Effector memory CD8-positive, alpha-beta T cell (primary cell): ENCODE results near the gene SLC22A25.
"Not testable (repeated sequence)": the region's sequence is repeated elsewhere in the genome, so short reads cannot be mapped to it uniquely, and the experiment has no call there.

ENCODE experiments used
- ATAC-seq: fragments of 150-1000 bp; cut with Tn5 transposase; replicated peaks from 2 replicates; pipeline ENCODE4 v1.10.0; 2021; ENCODE audit warnings: mild to moderate bottlenecking, moderate library complexity
- DNase-seq, 3 experiments: peaks; one replicate each; pipeline ENCODE4 v3.0.0; 2021
- H3K27ac Mint-ChIP-seq, 2 donors: one replicate each; pipeline ENCODE4 v1.8.0; 2022; ENCODE audit warnings: mild to moderate bottlenecking in 2 of 2, mixed read lengths in 2 of 2, moderate library complexity in 2 of 2
- H3K27me3 Mint-ChIP-seq, 2 donors: one replicate each; pipeline ENCODE4 v1.8.0; 2022; ENCODE audit warnings: mixed read lengths in 2 of 2
- H3K36me3 Mint-ChIP-seq: one replicate; pipeline ENCODE4 v1.8.0; 2022; ENCODE audit warnings: mild to moderate bottlenecking, moderate library complexity, mixed read lengths; ENCODE audit not compliant: insufficient read depth
- H3K4me1 Mint-ChIP-seq, 2 donors: one replicate each; pipeline ENCODE4 v1.8.0; 2022; ENCODE audit warnings: low read depth in 2 of 2, mixed read lengths in 2 of 2
- H3K4me3 Mint-ChIP-seq, 2 donors: one replicate each; pipeline ENCODE4 v1.8.0; 2022; ENCODE audit warnings: mild to moderate bottlenecking in 2 of 2, mixed read lengths in 2 of 2, moderate library complexity in 2 of 2
- H3K9me3 Mint-ChIP-seq, 2 donors: one replicate each; pipeline ENCODE4 v1.8.0; 2022; ENCODE audit warnings: mixed read lengths in 2 of 2
- total RNA-seq, 9 experiments: gene quantifications; one replicate each; lab custom pipeline; 2026; lab: John Stamatoyannopoulos, UW

The SLC22A25 gene
- total RNA-seq, result 0 to 0.10 (median 0) reads per million in 9 experiments

DNA sequence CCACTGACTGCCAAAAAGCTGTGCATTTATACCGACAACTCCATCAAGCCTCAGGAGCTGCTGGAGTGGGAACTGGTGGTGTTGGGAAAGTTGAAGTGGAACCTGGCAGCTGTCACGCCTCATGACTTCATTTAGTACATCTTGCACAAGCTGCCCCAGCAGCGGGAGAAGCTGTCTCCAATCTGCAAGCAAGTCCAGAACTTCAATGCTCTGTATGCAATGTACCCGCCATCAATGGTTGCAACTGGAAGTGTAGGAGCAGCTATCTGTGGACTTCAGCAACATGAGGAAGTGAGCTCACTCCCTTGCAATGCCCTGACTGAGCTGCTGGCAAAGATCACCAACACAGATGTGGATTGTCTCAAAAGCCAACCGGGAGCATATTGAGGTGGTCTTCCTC, at the start of gene SLC22A25:
Gene SLC22A25, minus strand, starts transcription at position 67 of the 400 bp plus-strand sequence. CDS start 13,947 bp downstream, outside the sequence.
- no peak within 1 kb of the TSS for H3K27ac Mint-ChIP-seq
- peaks cover 0 to 5% of the 10 kb centered on the region in 2 donors for H3K4me1 Mint-ChIP-seq
- ATAC-seq (no peak), DNase-seq (no peak)
- no peaks in the 10 kb centered on the region for H3K36me3 Mint-ChIP-seq
- no peak within 1 kb of the TSS for H3K4me3 Mint-ChIP-seq
- H3K27me3 Mint-ChIP-seq, result peaks cover 54 to 84% of the 10 kb centered on the region in 2 donors
- H3K9me3 Mint-ChIP-seq, result no peaks in the 10 kb centered on the region

DNA sequence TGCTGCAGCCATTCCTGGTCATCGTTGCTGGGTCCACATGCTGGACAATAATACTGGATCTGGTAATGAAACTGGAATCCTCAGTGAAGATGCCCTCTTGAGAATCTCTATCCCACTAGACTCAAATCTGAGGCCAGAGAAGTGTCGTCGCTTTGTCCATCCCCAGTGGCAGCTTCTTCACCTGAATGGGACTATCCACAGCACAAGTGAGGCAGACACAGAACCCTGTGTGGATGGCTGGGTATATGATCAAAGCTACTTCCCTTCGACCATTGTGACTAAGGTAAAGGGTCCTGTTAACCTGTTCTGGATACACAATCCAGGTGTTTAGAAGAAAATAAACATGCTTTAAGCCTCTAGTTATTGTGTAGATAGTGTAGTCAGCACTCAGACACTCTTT, 46.9 kb upstream of the SLC22A25 start:
- Mint-ChIP-seq H3K27ac (no peak overlapping the region), H3K4me3 (no peak overlapping the region), H3K4me1 (no peaks in the 10 kb centered on the region), H3K36me3 (no peaks in the 10 kb centered on the region), H3K9me3 (peaks cover 0 to 3% of the 10 kb centered on the region in 2 donors), H3K27me3 (peaks cover 34 to 43% of the 10 kb centered on the region in 2 donors)
- DNase-seq (no peak), ATAC-seq (no peak)

DNA sequence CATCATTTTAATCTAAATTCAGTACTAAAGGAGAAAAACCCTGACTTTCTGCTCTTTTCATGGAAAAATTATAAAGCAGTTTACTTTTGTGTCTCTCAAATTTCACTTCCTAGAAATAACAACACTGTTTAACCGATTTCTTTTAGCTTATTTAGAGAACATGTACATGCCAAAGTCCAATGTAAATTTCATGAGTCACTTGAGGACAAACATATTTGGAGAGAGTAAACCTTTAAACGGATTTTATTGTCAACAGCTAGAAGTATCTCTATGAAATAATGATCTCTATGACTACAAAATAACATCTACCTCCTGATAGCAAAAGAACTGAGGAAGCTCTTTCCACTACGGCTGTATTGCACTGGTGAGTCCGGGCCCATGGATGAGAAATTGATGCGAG, 46.3 kb upstream of the SLC22A25 start:
- H3K36me3 Mint-ChIP-seq, result no peaks in the 10 kb centered on the region
- peaks cover 0 to 3% of the 10 kb centered on the region in 2 donors for H3K9me3 Mint-ChIP-seq
- H3K27ac Mint-ChIP-seq, result no peak overlapping the region
- no peaks in the 10 kb centered on the region for H3K4me1 Mint-ChIP-seq
- H3K4me3 Mint-ChIP-seq, result no peak overlapping the region
- ATAC-seq (no peak), DNase-seq (no peak)
- peaks cover 34 to 43% of the 10 kb centered on the region in 2 donors for H3K27me3 Mint-ChIP-seq

DNA sequence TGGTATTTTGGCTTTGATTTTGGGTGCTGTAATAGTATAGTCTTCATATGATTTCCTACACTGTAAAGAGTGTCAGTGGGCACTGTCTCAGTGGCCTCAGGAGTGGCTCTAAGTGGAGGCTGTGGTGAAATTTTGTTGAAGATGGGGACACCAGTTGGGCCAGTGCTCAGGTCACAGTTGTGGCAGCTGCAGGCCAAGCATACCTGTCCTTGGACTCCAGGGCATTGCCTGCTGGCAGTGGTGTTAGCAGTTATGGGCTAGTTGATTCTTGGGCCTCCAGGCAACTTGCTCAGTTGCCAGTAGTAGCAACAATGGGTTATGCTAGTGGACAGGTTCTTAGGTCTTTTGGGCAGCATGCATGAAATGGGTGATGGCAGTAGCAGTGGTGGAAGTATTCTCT, 39.2 kb upstream of the SLC22A25 start:
- no peak overlapping the region for H3K4me3 Mint-ChIP-seq
- no peaks in the 10 kb centered on the region for H3K9me3 Mint-ChIP-seq
- H3K4me1 Mint-ChIP-seq, result no peaks in the 10 kb centered on the region
- no peaks in the 10 kb centered on the region for H3K36me3 Mint-ChIP-seq
- ATAC-seq (no peak), DNase-seq (no peak)
- H3K27ac Mint-ChIP-seq, result no peak overlapping the region
- H3K27me3 Mint-ChIP-seq, result peaks cover 82 to 84% of the 10 kb centered on the region in 2 donors

DNA sequence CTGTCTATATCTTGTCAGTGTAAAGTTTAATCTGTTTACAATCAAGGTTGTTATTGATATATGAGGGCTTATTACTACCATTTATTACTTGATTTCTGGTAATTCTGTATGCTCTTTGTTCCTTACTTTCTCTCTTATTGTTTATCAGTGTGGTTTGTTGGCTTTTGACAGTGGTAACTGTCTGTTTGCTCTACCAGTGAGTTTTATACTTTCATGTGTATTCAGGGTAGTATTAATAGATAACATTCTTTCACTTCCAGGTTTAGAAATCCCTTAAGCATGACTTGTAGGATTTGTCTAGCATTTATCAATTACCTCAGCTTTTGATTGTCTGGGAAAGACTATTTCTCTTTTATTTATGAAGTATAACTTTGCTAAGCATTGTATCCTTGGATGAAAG, 37.5 kb upstream of the SLC22A25 start:
- Mint-ChIP-seq H3K9me3 (no peaks in the 10 kb centered on the region), H3K27me3 (peaks cover 78 to 80% of the 10 kb centered on the region in 2 donors), H3K4me3 (no peak overlapping the region), H3K36me3 (no peaks in the 10 kb centered on the region), H3K27ac (no peak overlapping the region), H3K4me1 (no peaks in the 10 kb centered on the region)
- DNase-seq (no peak), ATAC-seq (no peak)

DNA sequence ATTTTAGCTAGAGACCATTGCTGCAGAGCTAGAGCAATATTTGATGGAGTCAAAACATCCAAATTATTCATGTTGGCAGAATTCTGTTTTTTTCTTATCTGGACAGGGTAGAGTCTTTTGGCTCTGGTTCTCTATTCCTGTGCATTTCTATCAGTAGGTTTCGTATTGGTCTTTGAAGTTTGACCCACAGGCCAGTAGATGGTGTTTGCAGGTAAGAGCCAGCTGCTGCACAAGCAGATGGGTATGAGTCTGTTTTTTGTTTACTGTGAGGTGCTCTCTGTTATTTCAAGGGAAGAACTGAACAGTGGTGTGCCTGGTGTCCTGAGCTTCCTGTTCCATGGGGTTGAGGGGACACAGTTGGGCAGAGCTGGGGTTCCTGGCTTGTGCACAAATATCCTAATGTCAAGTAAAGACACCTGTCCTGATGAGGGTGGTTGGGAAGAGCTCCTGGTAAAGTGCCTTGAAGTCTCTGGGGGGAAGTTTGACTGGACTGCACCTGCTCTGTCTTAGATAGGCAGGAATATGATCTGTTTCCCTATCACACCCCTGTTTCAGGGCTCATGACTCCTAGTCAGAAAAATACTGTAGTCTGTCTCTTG, 34.0 kb upstream of the SLC22A25 start:
- Mint-ChIP-seq H3K27ac (no peak overlapping the region), H3K4me3 (no peak overlapping the region), H3K36me3 (no peaks in the 10 kb centered on the region), H3K9me3 (no peaks in the 10 kb centered on the region), H3K27me3 (peaks cover 51 to 80% of the 10 kb centered on the region in 2 donors), H3K4me1 (no peaks in the 10 kb centered on the region)
- ATAC-seq (no peak), DNase-seq (no peak)

DNA sequence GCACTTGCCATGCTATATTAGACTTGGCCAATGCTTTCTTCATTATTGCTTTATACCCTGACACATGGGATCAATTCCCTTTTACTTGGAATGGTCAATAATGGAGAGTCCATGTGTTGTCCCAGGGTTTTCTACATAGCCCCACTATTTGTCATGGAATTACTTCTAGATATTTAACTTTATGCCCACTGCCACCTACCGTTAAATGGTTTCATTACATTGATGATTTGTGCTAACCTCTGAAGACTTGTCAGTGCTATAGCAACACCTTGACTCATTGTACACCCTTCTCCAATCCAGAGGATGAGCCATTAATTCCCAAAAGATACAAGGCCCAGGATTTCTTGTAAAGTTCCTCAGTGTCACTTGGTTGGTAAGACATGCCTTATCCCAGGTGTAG, 31.4 kb upstream of the SLC22A25 start:
- DNase-seq, result no peak
- H3K27ac Mint-ChIP-seq, result no peak overlapping the region
- no peaks in the 10 kb centered on the region for H3K4me1 Mint-ChIP-seq
- H3K9me3 Mint-ChIP-seq, result no peaks in the 10 kb centered on the region
- H3K4me3 Mint-ChIP-seq, result no peak overlapping the region
- peaks cover 47 to 89% of the 10 kb centered on the region in 2 donors for H3K27me3 Mint-ChIP-seq
- H3K36me3 Mint-ChIP-seq, result no peaks in the 10 kb centered on the region
- no peak for ATAC-seq

DNA sequence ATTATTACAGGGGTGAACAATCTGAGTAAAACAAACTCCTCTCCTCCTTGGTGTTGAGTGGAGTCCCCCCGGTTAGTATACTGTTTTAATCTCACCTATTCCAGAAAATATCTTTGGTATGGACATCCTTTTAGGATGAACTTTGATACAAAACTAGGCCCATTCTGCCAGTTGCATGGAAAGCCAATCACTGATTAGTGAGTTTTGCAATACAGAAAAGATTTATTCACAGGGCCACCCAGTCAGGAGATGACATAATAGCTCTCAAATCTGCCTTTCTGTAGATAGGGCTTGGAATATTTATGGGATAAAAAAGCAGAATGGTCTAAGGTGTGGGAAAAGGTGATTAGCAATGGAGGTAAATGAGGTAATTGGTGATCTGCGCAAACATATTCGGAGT, 30.3 kb upstream of the SLC22A25 start:
- H3K4me1 Mint-ChIP-seq, result no peaks in the 10 kb centered on the region
- peaks cover 46 to 91% of the 10 kb centered on the region in 2 donors for H3K27me3 Mint-ChIP-seq
- no peaks in the 10 kb centered on the region for H3K36me3 Mint-ChIP-seq
- no peak overlapping the region for H3K27ac Mint-ChIP-seq
- H3K9me3 Mint-ChIP-seq, result no peaks in the 10 kb centered on the region
- no peak for DNase-seq
- H3K4me3 Mint-ChIP-seq, result no peak overlapping the region
- ATAC-seq, result no peak

DNA sequence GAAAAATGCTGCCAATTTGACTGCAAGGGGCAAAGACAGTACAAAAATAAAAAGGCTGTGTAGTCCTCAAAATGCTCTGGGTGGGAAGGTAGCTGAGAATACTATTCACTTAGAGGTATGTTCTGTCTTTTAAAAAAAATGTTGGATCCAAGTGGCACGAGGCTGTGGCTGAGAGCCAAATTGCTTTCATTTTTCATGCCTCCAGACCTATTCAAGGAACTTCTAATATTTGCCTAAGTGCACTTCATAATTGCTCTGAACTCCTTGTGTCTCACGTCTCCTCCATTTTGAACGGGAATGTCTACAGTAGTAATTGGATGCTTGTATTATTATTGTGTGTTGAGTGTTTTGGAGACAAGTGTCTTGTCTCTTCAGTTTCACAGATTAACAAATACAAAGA, 19.1 kb upstream of the SLC22A25 start:
- no peaks in the 10 kb centered on the region for H3K9me3 Mint-ChIP-seq
- no peak overlapping the region for H3K27ac Mint-ChIP-seq
- no peak overlapping the region for H3K4me3 Mint-ChIP-seq
- no peak for ATAC-seq
- H3K27me3 Mint-ChIP-seq, result peaks cover 41 to 81% of the 10 kb centered on the region in 2 donors
- H3K4me1 Mint-ChIP-seq, result no peaks in the 10 kb centered on the region
- no peak for DNase-seq
- no peaks in the 10 kb centered on the region for H3K36me3 Mint-ChIP-seq

DNA sequence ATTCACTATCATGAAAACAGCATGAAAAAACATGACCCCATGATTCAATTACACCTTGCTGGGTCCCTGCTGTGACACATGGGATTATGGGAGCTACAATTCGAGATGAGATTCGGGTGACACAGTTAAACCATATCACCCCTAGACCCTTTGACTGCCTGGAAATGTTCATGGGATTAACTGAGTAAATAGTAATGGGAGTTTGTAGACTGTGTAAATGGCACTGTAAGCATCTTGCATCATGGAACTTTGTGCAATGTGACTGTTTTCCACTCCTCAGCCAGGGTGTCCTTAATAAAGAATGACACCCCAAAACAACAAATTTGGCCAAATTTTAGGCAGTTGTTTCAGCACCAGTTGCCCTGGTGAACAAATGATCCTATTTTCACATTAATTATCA, 7.9 kb upstream of the SLC22A25 start:
- H3K27me3 Mint-ChIP-seq, result peaks cover 26 to 48% of the 10 kb centered on the region in 2 donors
- no peaks in the 10 kb centered on the region for H3K4me1 Mint-ChIP-seq
- ATAC-seq, result no peak
- no peak overlapping the region for H3K27ac Mint-ChIP-seq
- no peaks in the 10 kb centered on the region for H3K36me3 Mint-ChIP-seq
- H3K4me3 Mint-ChIP-seq, result no peak overlapping the region
- no peak for DNase-seq
- no peaks in the 10 kb centered on the region for H3K9me3 Mint-ChIP-seq

DNA sequence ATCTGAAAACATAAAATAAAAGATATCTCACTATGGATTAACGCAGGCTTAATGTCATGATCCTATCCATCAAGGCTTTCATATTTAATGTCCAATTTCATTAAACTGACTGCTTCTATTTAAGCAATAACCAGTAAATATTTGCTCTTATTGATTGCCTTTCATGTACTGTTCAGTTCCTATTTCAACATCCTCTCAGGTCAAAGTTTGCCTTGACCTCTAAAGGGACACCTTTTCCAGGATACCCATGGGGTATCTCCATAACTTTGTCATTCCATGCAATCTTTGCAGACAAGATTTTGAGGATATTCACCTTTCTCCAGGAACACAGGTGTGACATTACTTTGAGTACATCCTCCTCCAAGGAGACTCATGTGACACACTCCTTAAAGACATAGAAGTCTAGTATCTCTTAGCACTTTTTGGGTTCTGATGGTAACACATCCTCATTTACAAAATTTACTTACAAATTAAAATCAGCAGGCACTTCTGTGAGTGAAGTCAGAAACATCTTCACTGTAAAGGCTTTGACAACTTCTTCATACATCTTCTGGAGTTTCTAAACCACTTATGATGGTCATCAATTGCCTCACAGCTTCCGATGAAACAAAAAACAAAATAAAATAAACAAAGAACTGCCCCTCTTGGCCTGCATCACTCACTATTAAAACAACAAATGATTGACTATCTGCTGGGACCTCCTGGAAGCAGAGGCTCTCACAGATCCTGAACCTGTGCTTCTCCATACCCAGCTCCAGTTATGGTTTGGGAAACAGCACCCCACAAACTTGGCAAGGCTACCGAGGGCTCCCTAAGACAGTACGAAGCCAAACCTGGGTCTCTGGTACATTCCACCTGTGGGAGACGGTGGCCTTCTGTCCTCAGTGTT, 7.0 kb upstream of the SLC22A25 start:
- no peaks in the 10 kb centered on the region for H3K36me3 Mint-ChIP-seq
- H3K27ac Mint-ChIP-seq, result no peak overlapping the region
- no peak for DNase-seq
- no peak overlapping the region for H3K4me3 Mint-ChIP-seq
- peaks cover 35 to 57% of the 10 kb centered on the region in 2 donors for H3K27me3 Mint-ChIP-seq
- ATAC-seq, result no peak
- no peaks in the 10 kb centered on the region for H3K4me1 Mint-ChIP-seq
- no peaks in the 10 kb centered on the region for H3K9me3 Mint-ChIP-seq

DNA sequence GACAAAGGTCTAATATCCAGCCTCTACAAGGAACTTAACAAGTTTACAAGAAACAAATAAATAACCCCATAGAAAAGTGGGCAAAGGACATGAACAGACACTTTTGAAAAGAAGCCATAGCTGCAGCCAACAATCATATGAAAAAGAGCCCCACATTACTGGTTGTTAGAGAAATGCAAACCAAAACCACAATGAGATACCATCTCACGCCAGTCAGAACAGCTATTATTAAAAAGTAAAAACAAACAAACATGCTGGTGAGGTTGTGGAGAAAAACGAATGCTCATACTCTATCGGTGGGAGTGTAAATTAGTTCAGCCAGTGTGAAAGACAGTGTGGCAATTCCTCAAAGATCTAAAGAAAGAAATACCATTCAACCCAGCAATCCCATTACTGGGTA, 5.6 kb upstream of the SLC22A25 start:
- no peak overlapping the region for H3K4me3 Mint-ChIP-seq

DNA sequence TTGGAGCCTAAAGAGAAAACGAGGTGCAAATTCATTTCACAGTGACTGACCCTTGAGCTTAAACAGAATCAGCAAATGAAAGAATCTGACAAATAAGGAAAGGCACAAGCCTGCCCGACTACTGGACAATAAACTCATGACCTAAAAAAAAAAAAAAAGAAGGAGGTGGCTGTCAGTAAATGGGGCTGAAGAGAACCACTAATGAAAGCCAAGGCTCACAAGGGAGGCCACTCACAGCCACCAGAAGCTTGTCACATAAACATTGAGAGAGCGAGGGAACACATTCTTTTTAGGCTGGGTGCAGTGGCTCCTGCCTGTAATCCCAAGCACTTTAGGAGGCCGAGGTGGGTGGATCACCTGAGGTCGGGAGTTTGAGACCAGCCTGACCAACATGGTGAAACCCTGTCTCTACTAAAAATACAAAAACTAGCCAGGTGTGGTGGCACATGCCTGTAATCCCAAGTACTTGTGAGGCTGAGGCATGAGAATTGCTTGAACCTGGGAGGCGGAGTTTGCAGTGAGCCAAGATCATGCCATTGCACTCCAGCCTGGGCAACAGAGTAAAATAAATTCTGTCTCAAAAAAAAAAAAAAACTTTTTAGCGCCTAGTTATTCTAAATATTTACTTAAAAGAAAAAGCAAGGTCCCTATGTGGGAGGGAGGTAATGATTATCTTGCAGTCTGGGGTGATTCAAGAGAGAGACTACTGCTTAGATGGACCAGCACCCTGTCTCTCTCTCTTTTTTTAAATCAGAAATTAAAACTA, 4.0 kb upstream of the SLC22A25 start:
- ATAC-seq, H3K4me3 Mint-ChIP-seq, H3K9me3 Mint-ChIP-seq, H3K4me1 Mint-ChIP-seq, DNase-seq, H3K27ac Mint-ChIP-seq, H3K36me3 Mint-ChIP-seq: not testable (repeated sequence)
- H3K27me3 Mint-ChIP-seq, result peaks cover 58 to 67% of the 10 kb centered on the region in 2 donors

More for the DNA sequence above, 5.6 kb upstream of the SLC22A25 start:
- DNase-seq (no peak), ATAC-seq (no peak)
- peaks cover 49 to 63% of the 10 kb centered on the region in 2 donors for H3K27me3 Mint-ChIP-seq
- no peak overlapping the region for H3K27ac Mint-ChIP-seq
- H3K36me3 Mint-ChIP-seq, result no peaks in the 10 kb centered on the region
- no peaks in the 10 kb centered on the region for H3K9me3 Mint-ChIP-seq
- no peaks in the 10 kb centered on the region for H3K4me1 Mint-ChIP-seq
